ENCODE results near the gene RASGRP2.

The RASGRP2 gene

GRCh38 chr11:64762674-64763525 is 19.0 kb upstream of the RASGRP2 start (continued):
- no peak for TF ChIP-seq MYNN (tag by site-specific recombination; IDR thresholded peaks at IDR 0.05; ENCODE audit: borderline replicate concordance)
- TF ChIP-seq ZNF302 (tag by site-specific recombination; IDR thresholded peaks at IDR 0.05; ENCODE audit: low read depth): no peak
- TF ChIP-seq ZIC2 (tag by site-specific recombination; IDR thresholded peaks at IDR 0.05): peak; percentile 88
- TF ChIP-seq ZBTB11 (tag by site-specific recombination; conservative IDR thresholded peaks at IDR 0.05; ENCODE audit: low read depth): no peak
- no peak for TF ChIP-seq ZNF221 (tag by site-specific recombination; IDR thresholded peaks at IDR 0.05; ENCODE audit: borderline replicate concordance)
- TF ChIP-seq ZNF623 (tag by site-specific recombination; IDR thresholded peaks at IDR 0.05): no peak
- TF ChIP-seq ZFP41 (tag by site-specific recombination; IDR thresholded peaks at IDR 0.05; ENCODE audit: borderline replicate concordance): no peak
- no peak for TF ChIP-seq TRIM28 (IDR thresholded peaks at IDR 0.05; ENCODE audit: borderline replicate concordance, low read length)
- no peak for TF ChIP-seq ZNF785 (tag by site-specific recombination; IDR thresholded peaks at IDR 0.05)
- peak; percentile 42; the same call in 1 of the 2 replicates for TF ChIP-seq PRDM6 (tag by site-specific recombination; IDR thresholded peaks at IDR 0.05)
- TF ChIP-seq ZBTB1 (tag by site-specific recombination; IDR thresholded peaks at IDR 0.05): no peak
- no peak for TF ChIP-seq ZBTB8A (tag by site-specific recombination; IDR thresholded peaks at IDR 0.05)
- no peak for TF ChIP-seq ZNF596 (tag by site-specific recombination; IDR thresholded peaks at IDR 0.05)
- TF ChIP-seq, protein P1, sequence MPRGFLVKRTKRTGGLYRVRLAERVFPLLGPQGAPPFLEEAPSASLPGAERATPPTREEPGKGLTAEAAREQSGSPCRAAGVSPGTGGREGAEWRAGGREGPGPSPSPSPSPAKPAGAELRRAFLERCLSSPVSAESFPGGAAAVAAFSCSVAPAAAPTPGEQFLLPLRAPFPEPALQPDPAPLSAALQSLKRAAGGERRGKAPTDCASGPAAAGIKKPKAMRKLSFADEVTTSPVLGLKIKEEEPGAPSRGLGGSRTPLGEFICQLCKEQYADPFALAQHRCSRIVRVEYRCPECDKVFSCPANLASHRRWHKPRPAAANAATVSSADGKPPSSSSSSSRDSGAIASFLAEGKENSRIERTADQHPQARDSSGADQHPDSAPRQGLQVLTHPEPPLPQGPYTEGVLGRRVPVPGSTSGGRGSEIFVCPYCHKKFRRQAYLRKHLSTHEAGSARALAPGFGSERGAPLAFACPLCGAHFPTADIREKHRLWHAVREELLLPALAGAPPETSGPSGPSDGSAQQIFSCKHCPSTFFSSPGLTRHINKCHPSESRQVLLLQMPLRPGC (tag by site-specific recombination; IDR thresholded peaks at IDR 0.05): peak; percentile 95
- 0 out of 2 replicates have a peak, but pooled peaks have one; percentile 67 for TF ChIP-seq ZNF24 (tag by site-specific recombination; IDR thresholded peaks at IDR 0.05)
- no peak for TF ChIP-seq ZNF248 (tag by site-specific recombination; IDR thresholded peaks at IDR 0.05)
- TF ChIP-seq, protein P2, sequence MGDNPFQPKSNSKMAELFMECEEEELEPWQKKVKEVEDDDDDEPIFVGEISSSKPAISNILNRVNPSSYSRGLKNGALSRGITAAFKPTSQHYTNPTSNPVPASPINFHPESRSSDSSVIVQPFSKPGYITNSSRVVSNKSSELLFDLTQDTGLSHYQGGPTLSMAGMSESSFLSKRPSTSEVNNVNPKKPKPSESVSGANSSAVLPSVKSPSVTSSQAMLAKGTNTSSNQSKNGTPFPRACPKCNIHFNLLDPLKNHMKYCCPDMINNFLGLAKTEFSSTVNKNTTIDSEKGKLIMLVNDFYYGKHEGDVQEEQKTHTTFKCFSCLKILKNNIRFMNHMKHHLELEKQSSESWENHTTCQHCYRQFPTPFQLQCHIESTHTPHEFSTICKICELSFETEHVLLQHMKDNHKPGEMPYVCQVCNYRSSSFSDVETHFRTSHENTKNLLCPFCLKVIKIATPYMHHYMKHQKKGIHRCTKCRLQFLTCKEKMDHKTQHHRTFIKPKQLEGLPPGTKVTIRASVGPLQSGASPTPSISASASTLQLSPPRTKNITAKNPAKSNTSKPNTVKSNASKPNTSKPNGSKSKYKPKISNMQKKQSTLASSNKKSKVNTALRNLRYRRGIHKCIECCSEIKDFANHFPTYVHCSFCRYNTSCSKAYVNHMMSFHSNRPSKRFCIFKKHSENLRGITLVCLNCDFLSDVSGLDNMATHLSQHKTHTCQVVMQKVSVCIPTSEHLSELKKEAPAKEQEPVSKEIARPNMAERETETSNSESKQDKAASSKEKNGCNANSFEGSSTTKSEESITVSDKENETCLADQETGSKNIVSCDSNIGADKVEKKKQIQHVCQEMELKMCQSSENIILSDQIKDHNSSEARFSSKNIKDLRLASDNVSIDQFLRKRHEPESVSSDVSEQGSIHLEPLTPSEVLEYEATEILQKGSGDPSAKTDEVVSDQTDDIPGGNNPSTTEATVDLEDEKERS (tag by site-specific recombination; IDR thresholded peaks at IDR 0.05): no peak
- no peak for TF ChIP-seq GFI1B (tag by site-specific recombination; IDR thresholded peaks at IDR 0.05)
- no peak for TF ChIP-seq ZNF560 (tag by site-specific recombination; IDR thresholded peaks at IDR 0.05; ENCODE audit: borderline replicate concordance)
- no peak for TF ChIP-seq ZNF121 (tag by site-specific recombination; IDR thresholded peaks at IDR 0.05)
- TF ChIP-seq ZNF404 (tag by site-specific recombination; IDR thresholded peaks at IDR 0.05): no peak
- 0 out of 2 replicates have a peak, but pooled peaks have one; percentile 27 for TF ChIP-seq ZNF561 (tag by site-specific recombination; IDR thresholded peaks at IDR 0.05; ENCODE audit: borderline replicate concordance)
- no peak for TF ChIP-seq ZBTB44 (tag by site-specific recombination; IDR thresholded peaks at IDR 0.05)
- TF ChIP-seq, protein P3, sequence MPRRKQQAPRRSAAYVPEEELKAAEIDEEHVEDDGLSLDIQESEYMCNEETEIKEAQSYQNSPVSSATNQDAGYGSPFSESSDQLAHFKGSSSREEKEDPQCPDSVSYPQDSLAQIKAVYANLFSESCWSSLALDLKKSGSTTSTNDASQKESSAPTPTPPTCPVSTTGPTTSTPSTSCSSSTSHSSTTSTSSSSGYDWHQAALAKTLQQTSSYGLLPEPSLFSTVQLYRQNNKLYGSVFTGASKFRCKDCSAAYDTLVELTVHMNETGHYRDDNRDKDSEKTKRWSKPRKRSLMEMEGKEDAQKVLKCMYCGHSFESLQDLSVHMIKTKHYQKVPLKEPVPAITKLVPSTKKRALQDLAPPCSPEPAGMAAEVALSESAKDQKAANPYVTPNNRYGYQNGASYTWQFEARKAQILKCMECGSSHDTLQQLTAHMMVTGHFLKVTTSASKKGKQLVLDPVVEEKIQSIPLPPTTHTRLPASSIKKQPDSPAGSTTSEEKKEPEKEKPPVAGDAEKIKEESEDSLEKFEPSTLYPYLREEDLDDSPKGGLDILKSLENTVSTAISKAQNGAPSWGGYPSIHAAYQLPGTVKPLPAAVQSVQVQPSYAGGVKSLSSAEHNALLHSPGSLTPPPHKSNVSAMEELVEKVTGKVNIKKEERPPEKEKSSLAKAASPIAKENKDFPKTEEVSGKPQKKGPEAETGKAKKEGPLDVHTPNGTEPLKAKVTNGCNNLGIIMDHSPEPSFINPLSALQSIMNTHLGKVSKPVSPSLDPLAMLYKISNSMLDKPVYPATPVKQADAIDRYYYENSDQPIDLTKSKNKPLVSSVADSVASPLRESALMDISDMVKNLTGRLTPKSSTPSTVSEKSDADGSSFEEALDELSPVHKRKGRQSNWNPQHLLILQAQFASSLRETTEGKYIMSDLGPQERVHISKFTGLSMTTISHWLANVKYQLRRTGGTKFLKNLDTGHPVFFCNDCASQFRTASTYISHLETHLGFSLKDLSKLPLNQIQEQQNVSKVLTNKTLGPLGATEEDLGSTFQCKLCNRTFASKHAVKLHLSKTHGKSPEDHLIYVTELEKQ (tag by site-specific recombination; IDR thresholded peaks at IDR 0.05; ENCODE audit: borderline replicate concordance): no peak; the same call in 1 of the 2 replicates

Measured in HEK293 (cell line).